OCI-M1 (cell line): ENCODE measurements around the gene KLHL7.
"Not testable (repeated sequence)": the region's sequence is repeated elsewhere in the genome, so short reads cannot be mapped to it uniquely, and the experiment has no call there.

Experiments
- DNase-seq: peaks from one replicate; lab custom pipeline; 2025; lab: John Stamatoyannopoulos, UW

KLHL7 gene

GRCh38 chr7:23106823-23107663 lies 1.5 kb downstream of the KLHL7 start:
- no peak for DNase-seq

- DNase-seq: peak; percentile 5
These were observed 2.2 kb downstream of the KLHL7 start for GRCh38 chr7:23107781-23108180.

GRCh38 chr7:23108995-23109394 lies 3.4 kb downstream of the KLHL7 start:
- DNase-seq: no peak

- DNase-seq: no peak
These were observed 3.9 kb downstream of the KLHL7 start for GRCh38 chr7:23109470-23109869.

GRCh38 chr7:23114896-23115295 lies 9.3 kb downstream of the KLHL7 start:
- no peak for DNase-seq

- no peak for DNase-seq
These were observed 10.4 kb downstream of the KLHL7 start for GRCh38 chr7:23115991-23116390.

GRCh38 chr7:23117841-23118240 lies 12.3 kb downstream of the KLHL7 start:
- DNase-seq: no peak

GRCh38 chr7:23120106-23120505 lies 14.5 kb downstream of the KLHL7 start:
- DNase-seq: no peak

GRCh38 chr7:23121165-23121564 lies 15.6 kb downstream of the KLHL7 start:
- DNase-seq: no peak

- DNase-seq: no peak
These were observed 17.4 kb downstream of the KLHL7 start for GRCh38 chr7:23123007-23123406.

- DNase-seq: no peak
These were observed 17.9 kb downstream of the KLHL7 start for GRCh38 chr7:23123465-23123864.

- DNase-seq: no peak
These were observed 23.5 kb downstream of the KLHL7 start for GRCh38 chr7:23129036-23129435.

GRCh38 chr7:23131799-23132198 lies 26.2 kb downstream of the KLHL7 start:
- not testable (repeated sequence) for DNase-seq

GRCh38 chr7:23133797-23134196 lies 28.2 kb downstream of the KLHL7 start:
- no peak for DNase-seq

GRCh38 chr7:23135755-23136154 lies 30.2 kb downstream of the KLHL7 start:
- no peak for DNase-seq

GRCh38 chr7:23136216-23136615 lies 30.6 kb downstream of the KLHL7 start:
- DNase-seq: no peak

GRCh38 chr7:23157679-23158078 lies 52.1 kb downstream of the KLHL7 start:
- no peak for DNase-seq

- DNase-seq: no peak
These were observed 53.0 kb downstream of the KLHL7 start for GRCh38 chr7:23158546-23158945.

GRCh38 chr7:23161482-23161881 lies 55.9 kb downstream of the KLHL7 start:
- DNase-seq: peak; percentile 42

- DNase-seq: no peak
These were observed 59.3 kb downstream of the KLHL7 start for GRCh38 chr7:23164846-23165245.

GRCh38 chr7:23165316-23165715 lies 59.7 kb downstream of the KLHL7 start:
- no peak for DNase-seq

GRCh38 chr7:23167691-23168090 lies 62.1 kb downstream of the KLHL7 start:
- DNase-seq: no peak

GRCh38 chr7:23168111-23168885 lies 62.7 kb downstream of the KLHL7 start:
- no peak for DNase-seq
